Measurements from ENCODE around the gene ZNF512.

ZNF512 gene

GRCh38 chr2:27571197-27571596 is 11.6 kb upstream of the ZNF512 start:
- no peak overlapping the region for H3K4me3 ChIP-seq (ENCODE audit: low read depth, low read length)
- no peak for DNase-seq (ENCODE audit: low read depth)
- no peak for TF ChIP-seq CTCF (IDR thresholded peaks at IDR 0.05; ENCODE audit: insufficient read depth, low read depth, low read length, missing control alignments)

- DNase-seq (ENCODE audit: low read depth) = no peak
- TF ChIP-seq CTCF (IDR thresholded peaks at IDR 0.05; ENCODE audit: insufficient read depth, low read depth, low read length, missing control alignments) = no peak
- H3K4me3 ChIP-seq (ENCODE audit: low read depth, low read length) = no peak overlapping the region
Observed at GRCh38 chr2:27571681-27572080, 11.2 kb upstream of the ZNF512 start.

GRCh38 chr2:27572439-27572838 is 10.4 kb upstream of the ZNF512 start:
- TF ChIP-seq CTCF (IDR thresholded peaks at IDR 0.05; ENCODE audit: insufficient read depth, low read depth, low read length, missing control alignments) = no peak
- H3K4me3 ChIP-seq (ENCODE audit: low read depth, low read length) = no peak overlapping the region
- no peak for DNase-seq (ENCODE audit: low read depth)

GRCh38 chr2:27572998-27573429 is 9.8 kb upstream of the ZNF512 start:
- no peak for TF ChIP-seq CTCF (IDR thresholded peaks at IDR 0.05; ENCODE audit: insufficient read depth, low read depth, low read length, missing control alignments)
- H3K4me3 ChIP-seq (ENCODE audit: low read depth, low read length) = no peak overlapping the region
- no peak for DNase-seq (ENCODE audit: low read depth)

GRCh38 chr2:27573452-27573851 is 9.4 kb upstream of the ZNF512 start:
- TF ChIP-seq CTCF (IDR thresholded peaks at IDR 0.05; ENCODE audit: insufficient read depth, low read depth, low read length, missing control alignments) = no peak
- no peak overlapping the region for H3K4me3 ChIP-seq (ENCODE audit: low read depth, low read length)
- DNase-seq (ENCODE audit: low read depth) = no peak

GRCh38 chr2:27581417-27582128 is 1.3 kb upstream of the ZNF512 start:
- no peak for TF ChIP-seq CTCF (IDR thresholded peaks at IDR 0.05; ENCODE audit: insufficient read depth, low read depth, low read length, missing control alignments)
- H3K4me3 ChIP-seq (ENCODE audit: low read depth, low read length) = no peak overlapping the region
- DNase-seq (ENCODE audit: low read depth) = no peak

- DNase-seq (ENCODE audit: low read depth) = peak; percentile 15
- TF ChIP-seq CTCF (IDR thresholded peaks at IDR 0.05; ENCODE audit: insufficient read depth, low read depth, low read length, missing control alignments) = no peak
- peak overlapping the region; percentile 84 for H3K4me3 ChIP-seq (ENCODE audit: low read depth, low read length)
Observed at GRCh38 chr2:27582129-27582694, 630 bp upstream of the ZNF512 start.

Data from GM12865 (cell line).